Fibroblast of lung (primary cell): ENCODE results near the gene TLNRD1. TPM values are rescaled to one million over a fixed set of nuclear protein-coding genes. Genes with fewer than 3 reads are reported as not detected.
"Not testable (repeated sequence)": the region's sequence is repeated elsewhere in the genome, so short reads cannot be mapped to it uniquely, and the experiment has no call there.

Experiments
- DNase-seq, 2 donors: peaks; one replicate each; pipeline versions ENCODE4 v3.0.0 to v3.0.0-alpha.2; 2010; ENCODE audit warnings: low read depth in 2 of 2
- H2AFZ ChIP-seq: 2 replicates; pipeline ENCODE4 v1.5.1; 2012; ENCODE audit warnings: low read length, control low read depth, inconsistent platforms
- H3K27ac ChIP-seq: 2 replicates; pipeline ENCODE4 v1.5.1; 2011; ENCODE audit warnings: low read length, control low read depth; ENCODE audit not compliant: insufficient read depth
- H3K27me3 ChIP-seq: 2 replicates; pipeline ENCODE4 v1.5.1; 2011; ENCODE audit warnings: mild to moderate bottlenecking, low read length; ENCODE audit not compliant: control insufficient read depth, insufficient read depth
- H3K36me3 ChIP-seq: 2 replicates; pipeline ENCODE4 v1.5.1; 2011; ENCODE audit warnings: low read length; ENCODE audit not compliant: control insufficient read depth, insufficient read depth
- H3K4me1 ChIP-seq: 2 replicates; pipeline ENCODE4 v1.5.1; 2011; ENCODE audit warnings: low read length; ENCODE audit not compliant: control insufficient read depth, insufficient read depth; ENCODE audit errors: extremely low read depth
- H3K4me2 ChIP-seq: 2 replicates; pipeline ENCODE4 v1.5.1; 2011; ENCODE audit warnings: low read length, control low read depth; ENCODE audit not compliant: insufficient read depth; ENCODE audit errors: extremely low read depth
- H3K4me3 ChIP-seq, 4 experiments: fragments of 200-600 bp in 1 of 4; sonication (generic) in 1 of 4; replicated peaks in 1 of 4; 2 replicates each; pipeline ENCODE4 v1.5.1; 2011 to 2016; ENCODE audit warnings: low read length in 4 of 4, low read depth in 3 of 4, mild to moderate bottlenecking in 3 of 4, control low read depth in 2 of 4, inconsistent platforms in 1 of 4, mixed read lengths in 1 of 4; ENCODE audit not compliant: insufficient read depth in 1 of 4; ENCODE audit errors: control extremely low read depth in 1 of 4
- H3K79me2 ChIP-seq: 2 replicates; pipeline ENCODE4 v1.5.1; 2012; ENCODE audit warnings: mild to moderate bottlenecking, low read length, inconsistent platforms; ENCODE audit not compliant: control insufficient read depth, insufficient read depth
- H3K9ac ChIP-seq: 2 replicates; pipeline ENCODE4 v1.5.1; 2011; ENCODE audit warnings: mild to moderate bottlenecking, low read length, control low read depth; ENCODE audit not compliant: insufficient read depth
- H3K9me3 ChIP-seq: 2 replicates; pipeline ENCODE4 v1.5.1; 2012; ENCODE audit warnings: low read depth, low read length; ENCODE audit not compliant: control insufficient read depth, insufficient read depth
- H4K20me1 ChIP-seq: 2 replicates; pipeline ENCODE4 v1.5.1; 2011; ENCODE audit warnings: low read length; ENCODE audit not compliant: control insufficient read depth, insufficient read depth; ENCODE audit errors: extremely low read depth
- CTCF ChIP-seq, 2 donors: IDR thresholded peaks in 1 of 2; conservative IDR thresholded peaks in 1 of 2; 1 replicate in 1 of 2; 2 replicates in 1 of 2; pipeline ENCODE4 v1.5.1; 2011 to 2012; ENCODE audit warnings: low read length in 2 of 2, control low read depth in 1 of 2, inconsistent platforms in 1 of 2, low read depth in 1 of 2, mild to moderate bottlenecking in 1 of 2
- EZH2 ChIP-seq: IDR thresholded peaks from 2 replicates; pipeline ENCODE4 v1.5.1; 2012; ENCODE audit warnings: low read length, control low read depth, mild to moderate bottlenecking; ENCODE audit errors: missing control alignments
- polyA plus RNA-seq, 2 donors: library from polyadenylated mRNA; depleted of rRNA in 1 of 2; stranded (reverse) in 1 of 2; unstranded in 1 of 2; fragments of >200 nt; gene quantifications; 2 replicates each; pipeline ENCODE4 v1.2.1, GENCODE V29; 2011 to 2012; ENCODE audit warnings: missing spikeins in 1 of 2
- total RNA-seq: library from RNA; depleted of rRNA; stranded (reverse); fragments of >200 nt; gene quantifications from 2 replicates; pipeline ENCODE4 v1.2.1, GENCODE V29; 2014

Gene TLNRD1
- total and polyA plus RNA-seq, 2 donors (not counting 1 experiment from before 2014, with no cell fraction given), result 3.3 to 4.3 TPM

DNA sequence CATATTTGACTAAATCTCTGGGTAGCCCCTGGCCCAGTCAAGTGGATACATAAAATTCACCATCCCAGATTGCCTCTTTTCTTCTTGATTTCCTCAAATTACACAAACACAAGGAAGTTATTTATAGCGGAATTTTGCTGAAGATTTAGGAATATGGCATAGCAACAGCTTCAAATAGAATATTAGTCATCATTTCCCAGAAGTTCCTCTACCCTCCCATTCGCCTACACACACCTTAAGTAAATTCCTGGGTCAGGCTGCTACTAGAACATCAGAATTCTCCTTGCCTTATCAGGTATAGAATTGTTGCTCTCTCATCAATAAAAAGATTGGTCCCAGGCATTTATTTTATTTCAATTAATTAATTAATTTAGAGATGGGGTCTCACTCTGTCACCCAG is 42.7 kb upstream of the TLNRD1 start:
- no peak for TF ChIP-seq EZH2
- H3K9me3 ChIP-seq, result no peaks in the 10 kb centered on the region
- no peak overlapping the region for H3K27ac ChIP-seq
- H3K4me2 ChIP-seq, result no peak overlapping the region
- no peaks in the 10 kb centered on the region for H4K20me1 ChIP-seq
- H3K9ac ChIP-seq, result no peak overlapping the region
- no peaks in the 10 kb centered on the region for H3K36me3 ChIP-seq
- no peak overlapping the region for H2AFZ ChIP-seq
- peaks cover 2% of the 10 kb centered on the region for H3K4me1 ChIP-seq
- H3K4me3 ChIP-seq, result no peak overlapping the region
- no peaks in the 10 kb centered on the region for H3K27me3 ChIP-seq
- peak in 1 of 2 donors; percentile 80 for DNase-seq
- no peaks in the 10 kb centered on the region for H3K79me2 ChIP-seq

DNA sequence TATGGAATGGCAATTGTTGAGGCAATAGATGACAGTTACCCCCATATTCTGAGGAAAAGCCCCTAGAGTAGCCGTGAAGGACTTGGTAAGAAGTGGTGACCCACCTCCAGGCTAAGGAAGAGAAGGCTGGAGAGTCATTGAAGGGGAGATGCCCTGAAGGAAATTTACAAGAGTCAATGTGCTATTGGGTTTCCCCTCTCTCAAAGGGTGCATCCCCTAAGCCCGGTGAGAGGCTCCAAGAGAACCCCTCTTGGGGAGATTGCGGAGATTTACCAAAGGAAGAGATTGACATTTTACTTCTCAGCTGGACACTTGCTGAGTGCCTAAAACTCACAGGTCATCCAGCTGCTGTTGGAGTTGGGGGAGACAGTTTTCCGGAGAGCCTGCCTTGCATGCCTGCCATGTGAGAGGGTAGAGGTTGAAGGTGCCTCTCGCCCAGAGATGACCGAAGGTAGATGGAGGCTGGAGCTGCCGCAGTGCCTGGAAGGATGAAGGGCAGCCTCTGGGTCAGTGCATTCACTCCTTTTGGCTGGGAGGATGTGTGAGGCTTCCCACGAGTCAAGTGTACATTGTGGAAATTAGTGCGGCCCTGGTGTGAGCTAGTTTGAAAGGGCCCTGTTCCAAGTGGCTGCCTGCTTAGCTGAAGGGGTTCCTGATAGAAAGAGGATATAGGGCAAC is 41.8 kb upstream of the TLNRD1 start:
- TF ChIP-seq EZH2 (no peak), CTCF (conservative IDR thresholded peaks at IDR 0.05 in 1 of 2, IDR thresholded peaks at IDR 0.05 in 1 of 2; ENCODE audit: low read depth in 1 of 2, low read length in 2 of 2) (no peak)
- no peak overlapping the region for H3K4me3 ChIP-seq
- no peak for DNase-seq

GRCh38 chr15:80965454-80965853 is 35.3 kb upstream of the TLNRD1 start:
- not testable (repeated sequence) for H3K9ac ChIP-seq, H3K4me3 ChIP-seq, H3K36me3 ChIP-seq, H3K27ac ChIP-seq, H3K27me3 ChIP-seq, H3K9me3 ChIP-seq, H4K20me1 ChIP-seq, H3K4me1 ChIP-seq, H3K4me2 ChIP-seq, DNase-seq, H3K79me2 ChIP-seq, H2AFZ ChIP-seq

More for the DNA sequence above, 41.8 kb upstream of the TLNRD1 start:
- no peak overlapping the region for H3K4me2 ChIP-seq
- H3K9me3 ChIP-seq, result no peaks in the 10 kb centered on the region
- H2AFZ ChIP-seq, result no peak overlapping the region
- H3K27me3 ChIP-seq, result no peaks in the 10 kb centered on the region
- H3K79me2 ChIP-seq, result no peaks in the 10 kb centered on the region
- H3K4me1 ChIP-seq, result peaks cover 2% of the 10 kb centered on the region
- H3K27ac ChIP-seq, result no peak overlapping the region
- no peak overlapping the region for H3K9ac ChIP-seq
- no peaks in the 10 kb centered on the region for H4K20me1 ChIP-seq
- no peaks in the 10 kb centered on the region for H3K36me3 ChIP-seq

DNA sequence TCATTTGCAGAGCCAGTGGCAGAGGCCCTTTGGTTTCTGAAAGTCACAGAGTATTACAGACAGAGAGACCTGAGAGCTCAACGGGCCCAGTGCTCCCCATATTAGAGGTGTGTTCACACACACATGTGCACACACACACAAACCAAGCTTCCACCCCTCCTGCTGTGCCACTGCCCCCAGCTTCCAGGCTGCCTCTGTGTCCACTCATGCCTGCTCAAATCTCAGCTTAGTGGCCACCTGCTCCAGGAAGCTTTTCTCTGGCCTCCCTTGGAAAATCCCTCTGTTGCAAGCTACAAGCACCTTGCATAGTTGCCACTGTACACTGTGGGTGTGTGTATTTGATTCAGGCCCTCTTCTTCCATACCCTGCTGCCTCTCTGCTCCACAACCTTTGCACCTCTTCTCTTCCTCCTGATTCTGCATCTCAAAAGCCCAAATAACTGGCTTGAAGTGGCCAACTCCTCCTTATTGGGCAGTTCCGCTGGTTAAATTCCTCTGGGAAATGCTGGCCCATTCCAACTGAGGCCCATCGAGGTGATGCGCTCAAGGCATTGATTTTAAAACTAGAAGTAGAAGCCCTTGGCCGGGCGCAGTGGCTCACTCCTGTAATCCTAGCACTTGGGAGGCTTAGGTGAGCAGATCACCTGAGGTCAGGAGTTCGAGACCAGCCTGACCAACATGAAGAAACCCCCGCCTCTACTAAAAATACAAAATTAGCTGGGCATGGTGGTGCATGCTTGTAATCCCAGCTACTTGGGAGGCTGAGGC is 34.1 kb upstream of the TLNRD1 start:
- H3K9me3 ChIP-seq, result no peaks in the 10 kb centered on the region
- no peak overlapping the region for H2AFZ ChIP-seq
- no peak overlapping the region for H3K9ac ChIP-seq
- no peaks in the 10 kb centered on the region for H3K36me3 ChIP-seq
- no peak overlapping the region for H3K4me3 ChIP-seq
- H3K4me1 ChIP-seq, result peaks cover 3% of the 10 kb centered on the region
- no peak overlapping the region for H3K4me2 ChIP-seq
- DNase-seq, result no peak
- no peak overlapping the region for H3K27ac ChIP-seq
- no peaks in the 10 kb centered on the region for H3K79me2 ChIP-seq
- no peaks in the 10 kb centered on the region for H4K20me1 ChIP-seq
- no peak for TF ChIP-seq EZH2
- no peak for TF ChIP-seq CTCF (conservative IDR thresholded peaks at IDR 0.05 in 1 of 2, IDR thresholded peaks at IDR 0.05 in 1 of 2; ENCODE audit: low read depth in 1 of 2, low read length in 2 of 2)
- H3K27me3 ChIP-seq, result no peaks in the 10 kb centered on the region
